ENCODE measurements around the gene XYLT1.

- TF ChIP-seq EZH2 (IDR thresholded peaks at IDR 0.05; ENCODE audit: borderline replicate concordance, insufficient read depth, low read length, poor library complexity, severe bottlenecking), result no peak
- TF ChIP-seq, protein P1, sequence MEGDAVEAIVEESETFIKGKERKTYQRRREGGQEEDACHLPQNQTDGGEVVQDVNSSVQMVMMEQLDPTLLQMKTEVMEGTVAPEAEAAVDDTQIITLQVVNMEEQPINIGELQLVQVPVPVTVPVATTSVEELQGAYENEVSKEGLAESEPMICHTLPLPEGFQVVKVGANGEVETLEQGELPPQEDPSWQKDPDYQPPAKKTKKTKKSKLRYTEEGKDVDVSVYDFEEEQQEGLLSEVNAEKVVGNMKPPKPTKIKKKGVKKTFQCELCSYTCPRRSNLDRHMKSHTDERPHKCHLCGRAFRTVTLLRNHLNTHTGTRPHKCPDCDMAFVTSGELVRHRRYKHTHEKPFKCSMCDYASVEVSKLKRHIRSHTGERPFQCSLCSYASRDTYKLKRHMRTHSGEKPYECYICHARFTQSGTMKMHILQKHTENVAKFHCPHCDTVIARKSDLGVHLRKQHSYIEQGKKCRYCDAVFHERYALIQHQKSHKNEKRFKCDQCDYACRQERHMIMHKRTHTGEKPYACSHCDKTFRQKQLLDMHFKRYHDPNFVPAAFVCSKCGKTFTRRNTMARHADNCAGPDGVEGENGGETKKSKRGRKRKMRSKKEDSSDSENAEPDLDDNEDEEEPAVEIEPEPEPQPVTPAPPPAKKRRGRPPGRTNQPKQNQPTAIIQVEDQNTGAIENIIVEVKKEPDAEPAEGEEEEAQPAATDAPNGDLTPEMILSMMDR (IDR thresholded peaks at IDR 0.05; ENCODE audit: poor library complexity, severe bottlenecking), result no peak
- no peak for TF ChIP-seq POLR2AphosphoS5 (IDR thresholded peaks at IDR 0.05)
- TF ChIP-seq RAD21 (conservative IDR thresholded peaks at IDR 0.05), result no peak
- TF ChIP-seq REST (IDR thresholded peaks at IDR 0.05; ENCODE audit: borderline replicate concordance), result no peak
- TF ChIP-seq TAF1 (IDR thresholded peaks at IDR 0.05; ENCODE audit: low read depth), result no peak
- no peak for TF ChIP-seq SMC3 (conservative IDR thresholded peaks at IDR 0.05; ENCODE audit: poor library complexity)
- no peak for TF ChIP-seq EP300 (conservative IDR thresholded peaks at IDR 0.05; ENCODE audit: poor library complexity, severe bottlenecking)
- no peak for TF ChIP-seq MXI1 (conservative IDR thresholded peaks at IDR 0.05; ENCODE audit: poor library complexity, severe bottlenecking)
These were observed 255.5 kb downstream of the XYLT1 start for GRCh38 chr16:17215306-17215705.
